H1 (cell line): ENCODE measurements around the gene ARMC12. TPM values are rescaled to one million over a fixed set of nuclear protein-coding genes. Genes with fewer than 3 reads are reported as not detected.

Experiments
- CTCF ChIA-PET: fragments of 300-600 bp; sonication (Branson Sonifier 250); formaldehyde crosslinking; loops from one replicate; lab custom pipeline; 2021; ENCODE audit not compliant: partially characterized antibody; lab: Charles Lee
- POLR2A ChIA-PET: fragments of 300-600 bp; sonication (Branson Sonifier 250); formaldehyde crosslinking; loops from one replicate; lab custom pipeline; 2021; ENCODE audit warnings: inconsistent platforms; ENCODE audit not compliant: partially characterized antibody; lab: Charles Lee
- DNase-seq, 2 experiments: peaks; one replicate each; pipeline versions ENCODE4 v3.0.0 to v3.0.0-alpha.2; 2010 to 2022; ENCODE audit warnings: low spot score in 2 of 2, low read depth in 1 of 2, mixed read lengths in 1 of 2
- FAIRE-seq: peaks from 2 replicates; lab custom pipeline; 2011; peaks lifted over from hg19 to GRCh38; lab: Jason Lieb, UNC
- H2AFZ ChIP-seq: 2 replicates; pipeline ENCODE4 v1.8.1; 2012; ENCODE audit warnings: low read length, inconsistent platforms
- H2AK5ac ChIP-seq: 2 replicates; pipeline ENCODE4 v1.6.1; 2013; ENCODE audit warnings: low read depth, low read length
- H2BK120ac ChIP-seq: replicated peaks from 2 replicates; pipeline ENCODE3; 2013; ENCODE audit warnings: low read depth, low read length, inconsistent platforms
- H2BK12ac ChIP-seq: 2 replicates; pipeline ENCODE4 v1.6.1; 2013; ENCODE audit warnings: low read depth, low read length
- H2BK15ac ChIP-seq: 2 replicates; pipeline ENCODE4 v1.6.1; 2013; ENCODE audit warnings: low read length
- H2BK20ac ChIP-seq: 2 replicates; pipeline ENCODE4 v1.6.1; 2013; ENCODE audit warnings: low read length
- H2BK5ac ChIP-seq: 2 replicates; pipeline ENCODE4 v1.6.1; 2013; ENCODE audit warnings: low read depth, low read length
- H3K14ac ChIP-seq: 2 replicates; pipeline ENCODE4 v1.6.1; 2013; ENCODE audit warnings: inconsistent platforms; ENCODE audit not compliant: insufficient read length
- H3K18ac ChIP-seq: 2 replicates; pipeline ENCODE4 v1.6.1; 2013; ENCODE audit warnings: low read length; ENCODE audit errors: extremely low read depth
- H3K23ac ChIP-seq: 2 replicates; pipeline ENCODE4 v1.6.1; 2013; ENCODE audit warnings: inconsistent platforms; ENCODE audit not compliant: insufficient read length
- H3K23me2 ChIP-seq: 2 replicates; pipeline ENCODE4 v1.6.1; 2013; ENCODE audit warnings: low read depth, low read length
- H3K27ac ChIP-seq: 2 replicates; pipeline ENCODE4 v1.6.1; 2011; ENCODE audit warnings: low read depth, low read length, inconsistent platforms
- H3K27me3 ChIP-seq, 4 experiments: replicated peaks in 1 of 4; 1 replicate in 1 of 4; 2 replicates in 3 of 4; pipeline versions ENCODE4 v1.6.1 to v1.8.1; 2011 to 2013; ENCODE audit warnings: low read length in 3 of 4, mild to moderate bottlenecking in 3 of 4, inconsistent platforms in 2 of 4, mixed read lengths in 2 of 4, moderate library complexity in 1 of 4; ENCODE audit not compliant: control insufficient read depth in 3 of 4, insufficient read depth in 3 of 4; ENCODE audit errors: extremely low read depth in 1 of 4
- H3K36me3 ChIP-seq, 4 experiments: 2 replicates each; pipeline versions ENCODE4 v1.6.1 to v1.8.1; 2011 to 2013; ENCODE audit warnings: mild to moderate bottlenecking in 4 of 4, low read length in 3 of 4, moderate library complexity in 2 of 4, control low read depth in 1 of 4, inconsistent platforms in 1 of 4; ENCODE audit not compliant: insufficient read depth in 4 of 4, control insufficient read depth in 2 of 4
- H3K4ac ChIP-seq: replicated peaks from 2 replicates; pipeline ENCODE3; 2013; ENCODE audit warnings: low read length, low read depth, mixed read lengths, inconsistent platforms; ENCODE audit not compliant: insufficient read length
- H3K4me1 ChIP-seq, 4 experiments: replicated peaks in 1 of 4; 1 replicate in 1 of 4; 2 replicates in 3 of 4; pipeline versions ENCODE4 v1.6.1 to v1.8.1; 2011 to 2013; ENCODE audit warnings: low read length in 3 of 4, inconsistent platforms in 2 of 4, mixed read lengths in 1 of 4; ENCODE audit not compliant: insufficient read depth in 4 of 4, control insufficient read depth in 3 of 4
- H3K4me2 ChIP-seq, 2 experiments: 2 replicates each; pipeline versions ENCODE4 v1.6.1 to v1.8.1; 2011 to 2013; ENCODE audit warnings: low read depth in 2 of 2, low read length in 2 of 2, control low read depth in 1 of 2, inconsistent platforms in 1 of 2, mild to moderate bottlenecking in 1 of 2; ENCODE audit not compliant: insufficient read depth in 1 of 2
- H3K4me3 ChIP-seq, 4 experiments: fragments of 200-600, 300-600 bp in 1 of 4; sonication (generic), shearing (Covaris generic), sonication (Bioruptor Twin) in 1 of 4; 2 replicates each; pipeline versions ENCODE4 v1.5.1 to v1.8.1; 2011 to 2016; ENCODE audit warnings: low read length in 4 of 4, low read depth in 3 of 4, control low read depth in 2 of 4, inconsistent platforms in 2 of 4, mild to moderate bottlenecking in 2 of 4, mixed read lengths in 1 of 4, moderate library complexity in 1 of 4; ENCODE audit not compliant: insufficient read depth in 2 of 4; ENCODE audit errors: extremely low read depth in 1 of 4
- H3K56ac ChIP-seq: replicated peaks from 2 replicates; pipeline ENCODE3; 2013; ENCODE audit warnings: low read depth, mild to moderate bottlenecking, mixed read lengths, low read length, inconsistent platforms; ENCODE audit not compliant: insufficient read length
- H3K79me1 ChIP-seq: 2 replicates; pipeline ENCODE4 v1.6.1; 2013; ENCODE audit warnings: low read depth, low read length, control low read depth
- H3K79me2 ChIP-seq, 2 experiments: 2 replicates each; pipeline versions ENCODE4 v1.6.1 to v1.8.1; 2012 to 2013; ENCODE audit warnings: low read length in 2 of 2, mild to moderate bottlenecking in 2 of 2, inconsistent platforms in 1 of 2; ENCODE audit not compliant: insufficient read depth in 2 of 2, control insufficient read depth in 1 of 2
- H3K9ac ChIP-seq, 4 experiments: replicated peaks in 1 of 4; 1 replicate in 1 of 4; 2 replicates in 3 of 4; pipeline versions ENCODE4 v1.6.1 to v1.8.1; 2011 to 2013; ENCODE audit warnings: low read depth in 3 of 4, low read length in 3 of 4, control low read depth in 2 of 4, mild to moderate bottlenecking in 2 of 4, moderate library complexity in 2 of 4, inconsistent platforms in 1 of 4; ENCODE audit errors: extremely low read depth in 1 of 4
- H3K9me3 ChIP-seq, 2 experiments: 2 replicates each; pipeline versions ENCODE4 v1.6.1 to v1.8.1; 2012 to 2013; ENCODE audit warnings: mild to moderate bottlenecking in 2 of 2, moderate library complexity in 2 of 2, control low read depth in 1 of 2, inconsistent platforms in 1 of 2, low read depth in 1 of 2, low read length in 1 of 2, mixed read lengths in 1 of 2; ENCODE audit not compliant: insufficient read depth in 2 of 2
- H4K20me1 ChIP-seq, 2 experiments: replicated peaks in 1 of 2; 2 replicates each; pipeline versions ENCODE3 to v1.8.1; 2011 to 2013; ENCODE audit warnings: inconsistent platforms in 2 of 2, low read length in 2 of 2, mild to moderate bottlenecking in 1 of 2; ENCODE audit not compliant: insufficient read depth in 2 of 2, control insufficient read depth in 1 of 2
- H4K5ac ChIP-seq: 2 replicates; pipeline ENCODE4 v1.6.1; 2013; ENCODE audit warnings: low read length, low read depth, mixed read lengths, inconsistent platforms; ENCODE audit not compliant: insufficient read length
- H4K8ac ChIP-seq: 2 replicates; pipeline ENCODE4 v1.8.0; 2013; ENCODE audit warnings: mild to moderate bottlenecking, moderate library complexity, low read length, inconsistent platforms; ENCODE audit not compliant: insufficient read depth; ENCODE audit errors: extremely low read depth
- H4K91ac ChIP-seq: replicated peaks from 2 replicates; pipeline ENCODE3; 2013; ENCODE audit warnings: low read length, mixed read lengths, inconsistent platforms; ENCODE audit not compliant: insufficient read length
- PHF8 ChIP-seq: fragments of 200-600 bp; sonication (generic); conservative IDR thresholded peaks from 2 replicates; pipeline ENCODE4 v1.7.1; 2012; ENCODE audit warnings: low read depth, mild to moderate bottlenecking, inconsistent platforms, low read length, moderate library complexity
- RFX5 ChIP-seq: IDR thresholded peaks from 2 replicates; pipeline ENCODE4 v1.6.1; 2011; ENCODE audit warnings: low read depth, low read length, improper control_type of control experiment, borderline replicate concordance
- SIN3A ChIP-seq, 2 experiments: IDR thresholded peaks in 1 of 2; conservative IDR thresholded peaks in 1 of 2; 2 replicates each; pipeline ENCODE4 v1.6.1; 2011 to 2012; ENCODE audit warnings: low read length in 2 of 2, improper control_type of control experiment in 1 of 2, low read depth in 1 of 2, mild to moderate bottlenecking in 1 of 2
- WGBS, 2 experiments: shearing (Covaris generic) in 1 of 2; methylation state at CpG; one replicate each; pipeline versions ENCODE4 v1.1.6 to v1.1.7; 2013 to 2015; ENCODE audit warnings: low lambda C conversion rate in 2 of 2, mixed read lengths in 2 of 2, inconsistent platforms in 1 of 2, low coverage in 1 of 2, missing lambda C conversion rate in 1 of 2; ENCODE audit not compliant: insufficient replicate concordance in 2 of 2, insufficient coverage in 1 of 2, insufficient read length in 1 of 2; ENCODE audit errors: extremely low coverage in 1 of 2, missing lambda C conversion rate in 1 of 2; 5-methylcytosine and 5-hydroxymethylcytosine counted together
- polyA plus RNA-seq, 7 experiments: library from polyadenylated mRNA; depleted of rRNA in 3 of 7; stranded (reverse) in 5 of 7; unstranded in 2 of 7; fragments of >200 nt in 5 of 7; fragments of 200-250 nt in 2 of 7; gene quantifications; 1 replicate in 5 of 7; 2 replicates in 1 of 7; 4 replicates in 1 of 7; pipeline versions ENCODE4 v1.2.1 to v1.2.3, GENCODE V29; 2011 to 2013; ENCODE audit warnings: missing spikeins in 2 of 7, mixed read lengths in 2 of 7
- total RNA-seq: library from RNA; stranded (reverse); fragmentation: NEBNext Ultra II Directional; extraction: Animal tissue kit (Norgen Biotek cat#: 25700); gene quantifications from 2 replicates; pipeline ENCODE4 v1.2.1, GENCODE V29; 2021
- TF ChIP-seq, protein P1 (sequence below): IDR thresholded peaks from 2 replicates; pipeline ENCODE4 v1.6.1; 2012; ENCODE audit warnings: inconsistent platforms

ARMC12 gene
- total and polyA plus RNA-seq, 2 of the 8 experiments (the other 6 are each of a cell fraction or from before 2014, with no cell fraction given), result 0.86 to 3.7 TPM

GRCh38 chr6:35694462-35694861 is 42.4 kb upstream of the ARMC12 start:
- Histone ChIP-seq H3K14ac (no peak overlapping the region), H2BK12ac (no peak overlapping the region), H3K4ac (no peak overlapping the region), H3K4me1 (peaks cover 0 to 3% (median 0%) of the 10 kb centered on the region in 4 experiments; a peak in 1 of 7 replicates), H3K4me3 (no peak overlapping the region), H3K36me3 (no peaks in the 10 kb centered on the region), H2BK120ac (no peak overlapping the region), H2BK15ac (no peak overlapping the region), H2BK20ac (no peak overlapping the region), H3K27ac (no peak overlapping the region), H3K9me3 (no peaks in the 10 kb centered on the region), H3K4me2 (no peak overlapping the region), H3K79me1 (no peaks in the 10 kb centered on the region), H4K8ac (no peak overlapping the region), H4K20me1 (no peaks in the 10 kb centered on the region), H2BK5ac (no peak overlapping the region), H4K5ac (no peak overlapping the region), H3K23ac (no peak overlapping the region), H3K9ac (no peak overlapping the region), H3K23me2 (peaks cover 4% of the 10 kb centered on the region; the same call in 1 of the 2 replicates), H2AFZ (no peak overlapping the region), H3K27me3 (no peaks in the 10 kb centered on the region), H3K18ac (no peak overlapping the region), H2AK5ac (no peak overlapping the region), H3K79me2 (no peaks in the 10 kb centered on the region), H4K91ac (no peak overlapping the region), H3K56ac (no peak overlapping the region)
- no peak for DNase-seq
- CTCF ChIA-PET, result interaction anchor here (0.6 kb wide), 1 partner anchor 118 kb away, joined by 3 read pairs; no protein-coding TSS in a partner anchor
- WGBS, 2 experiments, result 85% methylated on average over 2 of the region's 2 CpGs; no CpG with 5 or more reads in 1 of the 2 experiments
- no peak for FAIRE-seq
- TF ChIP-seq SIN3A (conservative IDR thresholded peaks at IDR 0.05 in 1 of 2, IDR thresholded peaks at IDR 0.05 in 1 of 2; ENCODE audit: low read depth in 1 of 2, low read length in 2 of 2), result no peak
- TF ChIP-seq, protein P1, sequence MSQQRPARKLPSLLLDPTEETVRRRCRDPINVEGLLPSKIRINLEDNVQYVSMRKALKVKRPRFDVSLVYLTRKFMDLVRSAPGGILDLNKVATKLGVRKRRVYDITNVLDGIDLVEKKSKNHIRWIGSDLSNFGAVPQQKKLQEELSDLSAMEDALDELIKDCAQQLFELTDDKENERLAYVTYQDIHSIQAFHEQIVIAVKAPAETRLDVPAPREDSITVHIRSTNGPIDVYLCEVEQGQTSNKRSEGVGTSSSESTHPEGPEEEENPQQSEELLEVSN, result no peak
- TF ChIP-seq PHF8, result no peak
- no peak for TF ChIP-seq RFX5
- POLR2A ChIA-PET, result no interaction called here
